HT-29 (cell line): ENCODE measurements around the gene PRMT7. TPM values are rescaled to one million over a fixed set of nuclear protein-coding genes. Genes with fewer than 3 reads are reported as not detected.

Source experiments
- DNase-seq: peaks from one replicate; pipeline ENCODE4 v3.0.0-alpha.2; 2015; ENCODE audit warnings: low spot score
- total RNA-seq: library from RNA; depleted of rRNA; stranded (reverse); fragments of >200 nt; shearing (Covaris generic); gene quantifications from 2 replicates; pipeline ENCODE4 v1.2.3, GENCODE V29; 2014

The PRMT7 gene
- total RNA-seq, 1 experiment from 2014 or later, result 50.6 TPM

- DNase-seq, result no peak
These were observed 36.8 kb downstream of the PRMT7 start for GRCh38 chr16:68347605-68348004.

DNA sequence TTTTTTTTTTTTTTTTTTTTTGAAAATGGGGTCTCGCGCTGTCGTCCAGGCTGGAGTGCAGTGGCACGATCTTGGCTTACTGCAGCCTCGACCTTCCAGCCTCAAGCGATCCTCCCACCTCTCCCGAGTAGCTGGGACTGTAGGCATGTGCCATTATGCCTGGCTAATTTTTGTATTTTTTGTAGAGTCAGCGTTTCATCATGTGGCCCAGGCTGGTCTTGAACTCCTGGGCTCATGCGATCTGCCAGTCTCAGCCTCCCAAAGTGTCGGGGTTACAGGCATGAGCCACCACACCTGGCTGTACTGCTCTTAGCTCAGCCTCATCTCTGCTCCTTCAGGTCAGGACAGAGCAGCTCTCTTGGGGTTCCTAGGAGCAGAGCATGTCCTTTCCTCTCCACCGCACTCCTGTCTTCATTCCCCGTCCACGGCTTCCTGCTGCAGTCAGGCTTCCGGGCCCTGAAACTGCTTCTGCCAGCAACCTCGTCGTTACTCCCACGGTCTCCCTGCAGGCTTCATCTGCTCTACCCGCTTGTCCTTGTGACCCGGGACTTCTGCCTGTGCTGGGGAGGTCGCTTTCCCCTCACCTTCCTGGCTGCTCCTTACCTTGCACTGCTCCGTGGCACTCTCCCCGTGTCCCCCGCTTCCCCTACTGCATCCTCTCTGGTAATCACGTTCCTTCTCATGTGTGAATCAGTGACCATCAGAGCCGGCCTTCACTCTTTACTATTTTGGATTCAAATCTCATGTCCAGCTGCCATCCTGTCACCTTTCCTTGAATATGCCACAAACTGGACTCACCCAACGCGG lies 38.0 kb downstream of the PRMT7 start:
- DNase-seq, result no peak

DNA sequence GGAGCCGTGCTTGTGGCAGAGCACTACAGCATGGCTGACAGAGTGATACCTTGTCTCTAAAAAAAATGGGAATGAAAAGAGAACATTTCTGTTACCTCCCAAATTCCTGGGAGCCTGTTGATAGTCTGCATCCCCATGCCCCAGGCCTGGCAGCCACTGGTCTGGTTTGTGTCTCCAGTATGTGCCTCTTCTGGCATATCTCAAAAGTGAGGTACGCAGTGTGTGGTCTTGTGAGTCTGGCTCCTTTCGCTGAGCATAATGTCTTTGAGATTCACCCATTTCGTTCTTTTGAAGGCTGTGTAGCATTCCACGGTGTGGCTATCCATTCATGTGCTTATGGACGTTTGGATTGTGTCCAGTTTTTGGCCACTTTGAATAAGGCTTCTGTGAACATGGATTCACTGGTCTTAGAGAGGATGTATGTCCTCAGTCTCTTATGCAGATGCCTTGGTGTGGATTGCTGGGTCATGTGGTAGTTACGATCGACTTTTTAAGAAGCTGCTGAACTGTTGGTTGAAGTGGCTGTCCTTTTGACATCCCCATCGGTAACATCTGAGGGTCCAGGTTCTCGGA lies 39.1 kb downstream of the PRMT7 start:
- DNase-seq, result no peak

GRCh38 chr16:68350813-68351350 lies 40.1 kb downstream of the PRMT7 start:
- DNase-seq, result no peak

DNA sequence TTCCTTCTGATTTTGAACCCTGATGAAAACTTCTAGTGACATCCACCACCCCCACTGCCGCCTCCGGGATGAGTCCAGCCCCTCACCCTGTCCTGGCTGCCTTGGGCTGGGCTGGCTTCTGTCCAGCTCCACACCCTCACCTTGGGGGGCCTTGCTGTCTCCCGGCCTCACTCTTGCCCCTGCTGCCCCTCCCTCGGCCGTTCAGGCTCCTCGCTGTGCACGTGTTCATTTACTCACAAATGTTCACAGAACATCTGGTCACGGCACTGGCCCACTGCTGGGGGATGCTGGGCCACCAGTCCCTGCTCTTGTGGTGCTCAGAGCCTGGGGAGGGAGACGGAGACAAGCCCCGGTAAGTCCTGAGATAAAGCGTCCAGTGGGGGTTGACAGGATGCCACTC lies 40.6 kb downstream of the PRMT7 start:
- DNase-seq, result no peak

DNA sequence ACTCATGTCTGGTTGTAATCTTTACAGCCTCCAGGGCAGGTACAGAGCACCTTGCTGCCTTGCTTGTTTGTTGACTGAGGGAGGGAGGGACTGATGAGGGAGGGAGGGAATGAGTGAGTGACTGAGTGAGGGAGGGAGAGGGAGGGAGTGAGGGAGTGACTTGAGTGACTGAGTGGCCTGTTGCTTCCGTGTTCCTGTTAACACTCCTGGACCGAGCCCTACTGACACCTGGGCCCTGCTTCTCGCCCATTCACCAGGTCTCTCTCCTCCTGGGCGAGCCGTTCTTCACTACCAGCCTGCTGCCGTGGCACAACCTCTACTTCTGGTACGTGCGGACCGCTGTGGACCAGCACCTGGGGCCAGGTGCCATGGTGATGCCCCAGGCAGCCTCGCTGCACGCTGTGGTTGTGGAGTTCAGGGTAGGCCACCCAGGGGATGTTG lies 41.2 kb downstream of the PRMT7 start:
- DNase-seq, result peak; percentile 72

DNA sequence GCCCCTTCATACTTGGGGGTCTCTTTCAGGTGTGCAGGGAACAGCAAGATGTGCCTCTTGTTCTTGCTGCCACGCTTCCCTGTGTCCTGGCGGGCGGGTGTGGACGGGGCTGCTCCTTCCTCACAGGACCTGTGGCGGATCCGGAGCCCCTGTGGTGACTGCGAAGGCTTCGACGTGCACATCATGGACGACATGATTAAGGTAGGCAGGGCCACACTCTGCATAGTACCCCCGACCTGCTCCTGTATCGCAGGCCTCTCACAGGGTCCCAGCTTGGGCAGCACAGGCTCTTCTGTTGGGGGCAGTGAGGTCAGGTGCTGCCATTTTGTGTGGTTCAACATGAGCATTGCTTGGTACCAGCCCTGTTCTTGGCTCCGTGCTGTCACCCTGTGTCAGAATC lies 42.5 kb downstream of the PRMT7 start:
- DNase-seq, result no peak

DNA sequence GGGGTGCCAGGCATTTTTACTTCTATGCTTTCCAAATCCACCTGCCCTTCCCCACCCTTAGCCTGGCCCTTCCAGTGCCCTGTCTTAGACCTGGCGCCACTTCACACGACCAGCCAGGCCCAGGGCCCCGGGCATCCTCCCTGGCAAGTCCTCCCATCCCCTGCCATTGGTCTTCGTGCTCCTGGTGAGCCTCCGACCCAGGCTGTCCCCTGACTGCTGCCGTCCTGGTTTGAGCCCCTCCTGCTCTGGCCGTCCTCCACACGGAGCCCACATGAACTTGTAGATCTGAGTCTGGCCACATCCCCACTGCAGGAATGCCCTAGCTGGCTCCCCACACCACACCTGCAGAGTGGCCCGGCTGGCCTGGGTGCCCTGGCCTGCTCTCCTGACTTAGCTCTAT lies 44.0 kb downstream of the PRMT7 start:
- DNase-seq, result no peak

DNA sequence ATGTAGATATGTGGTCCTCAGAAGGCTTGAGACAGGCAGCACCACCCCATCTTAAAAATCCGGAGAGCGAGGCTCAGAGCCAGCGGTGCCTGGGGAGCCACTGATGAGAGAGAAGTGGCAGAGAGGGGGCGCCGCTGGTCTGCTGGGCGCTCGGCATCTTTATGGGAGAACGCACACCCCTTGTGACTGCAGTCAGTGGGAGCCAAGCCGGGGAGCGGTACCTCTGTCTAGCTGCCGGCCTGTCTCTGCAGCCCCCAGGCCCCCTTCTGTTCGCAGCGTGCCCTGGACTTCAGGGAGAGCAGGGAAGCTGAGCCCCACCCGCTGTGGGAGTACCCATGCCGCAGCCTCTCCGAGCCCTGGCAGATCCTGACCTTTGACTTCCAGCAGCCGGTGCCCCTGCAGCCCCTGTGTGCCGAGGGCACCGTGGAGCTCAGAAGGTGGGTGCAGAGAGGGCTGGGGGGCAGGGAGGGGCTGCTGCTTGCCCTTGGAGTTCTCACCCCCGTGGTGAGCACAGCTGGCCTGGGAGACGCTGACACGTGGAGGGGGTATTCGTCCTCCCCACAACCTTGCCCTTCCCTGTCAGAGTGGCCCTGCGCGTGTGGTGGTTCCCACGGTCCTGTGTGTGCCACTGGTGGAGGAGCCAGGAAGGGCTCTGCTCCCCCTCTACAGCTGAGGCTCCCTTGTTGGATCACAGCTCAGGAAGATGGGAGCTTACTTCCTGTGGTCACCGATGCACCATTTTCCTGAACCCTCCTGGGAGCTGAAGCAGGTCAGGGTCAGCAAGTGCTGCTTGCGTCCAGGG lies 44.8 kb downstream of the PRMT7 start:
- DNase-seq, result no peak

- no peak for DNase-seq
These were observed 45.6 kb downstream of the PRMT7 start for GRCh38 chr16:68356249-68356918.

DNA sequence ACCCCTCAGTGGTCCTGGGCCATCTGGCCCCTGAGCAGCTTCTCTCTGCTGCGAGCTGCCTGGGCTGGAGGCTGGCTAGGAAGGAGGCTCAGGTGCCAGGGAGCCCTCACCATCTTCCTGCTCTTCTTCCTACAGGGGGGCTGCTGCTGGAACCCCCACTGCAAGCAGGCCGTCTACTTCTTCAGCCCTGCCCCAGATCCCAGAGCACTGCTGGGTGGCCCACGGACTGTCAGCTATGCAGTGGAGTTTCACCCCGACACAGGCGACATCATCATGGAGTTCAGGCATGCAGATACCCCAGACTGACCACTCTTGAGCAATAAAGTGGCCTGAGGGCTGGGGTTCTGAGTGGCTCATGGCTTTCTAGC lies 46.1 kb downstream of the PRMT7 start:
- DNase-seq, result no peak

- DNase-seq, result no peak
These were observed 46.7 kb downstream of the PRMT7 start for GRCh38 chr16:68357521-68357922.

DNA sequence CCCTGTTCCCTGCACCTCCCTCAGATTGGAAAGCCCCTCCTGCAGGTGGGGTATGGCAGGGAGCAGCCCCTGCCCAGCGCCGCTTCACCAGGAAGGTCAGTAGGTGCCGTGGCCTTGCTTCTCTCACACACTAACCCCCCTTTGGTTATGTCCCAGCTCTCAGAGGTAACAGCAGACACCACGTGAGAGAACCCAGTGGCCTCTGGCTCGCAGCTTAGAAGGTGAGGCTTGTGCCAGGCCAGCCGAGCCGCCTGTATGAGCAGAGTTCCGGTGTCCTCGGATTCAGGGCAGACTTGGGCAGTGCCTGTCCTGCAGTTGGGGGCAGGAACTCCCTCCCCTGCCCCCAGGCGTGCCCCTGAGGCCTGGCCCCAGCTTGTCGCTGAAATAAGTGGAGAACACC lies 47.1 kb downstream of the PRMT7 start:
- no peak for DNase-seq

- DNase-seq, result no peak
These were observed 48.1 kb downstream of the PRMT7 start for GRCh38 chr16:68358951-68359350.

- DNase-seq, result no peak
These were observed 48.8 kb downstream of the PRMT7 start for GRCh38 chr16:68359398-68360191.

DNA sequence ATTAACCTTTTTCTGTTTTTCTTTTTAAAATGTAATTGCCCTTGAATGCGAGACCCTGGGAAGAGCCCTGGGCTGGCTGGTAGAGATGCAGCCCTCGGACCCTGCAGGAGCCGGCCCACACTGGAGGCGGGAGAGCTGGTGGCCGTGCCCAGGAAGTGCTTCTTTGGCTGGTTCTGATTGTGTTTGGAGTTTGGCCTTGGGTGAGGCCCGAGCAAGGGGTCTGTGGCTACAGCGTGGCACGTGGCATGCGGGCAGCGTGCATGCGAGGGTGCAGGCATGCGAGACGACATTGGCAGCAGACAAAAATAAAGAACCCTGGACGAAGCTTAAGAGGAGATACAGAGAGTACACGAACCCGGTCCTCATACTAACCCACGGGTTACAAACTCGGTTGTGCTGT lies 49.7 kb downstream of the PRMT7 start:
- DNase-seq, result no peak

GRCh38 chr16:68360956-68361355 lies 50.1 kb downstream of the PRMT7 start:
- no peak for DNase-seq

DNA sequence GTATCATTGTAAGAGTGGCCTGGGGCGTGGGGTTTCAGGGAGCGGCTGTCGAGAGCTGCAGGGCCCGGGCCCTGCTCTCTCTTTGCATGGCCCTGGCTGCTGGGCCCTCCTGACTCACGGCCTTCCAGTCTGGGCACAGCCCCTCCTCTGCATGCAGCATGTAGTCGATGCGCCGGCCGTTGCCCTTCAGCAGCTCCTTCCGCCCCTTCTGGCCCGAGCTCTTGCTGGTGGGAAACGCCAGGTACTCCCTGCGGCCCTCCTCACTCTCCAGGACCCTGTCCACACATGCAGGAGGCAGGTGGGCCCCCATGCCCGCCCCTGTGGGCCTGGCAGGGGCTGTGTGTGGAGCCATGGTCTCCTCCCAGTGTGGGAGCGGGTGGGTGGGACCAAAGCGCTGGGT lies 50.7 kb downstream of the PRMT7 start:
- no peak for DNase-seq

GRCh38 chr16:68362262-68362913 lies 51.6 kb downstream of the PRMT7 start:
- no peak for DNase-seq

- no peak for DNase-seq
These were observed 52.3 kb downstream of the PRMT7 start for GRCh38 chr16:68362947-68363657.
